NB4 (cell line): Measurements from ENCODE around the gene CHRM4.

Experiments used
- DNase-seq: peaks from one replicate; pipeline ENCODE4 v3.0.0; 2010; ENCODE audit warnings: low read depth
- H3K4me3 ChIP-seq: one replicate; pipeline ENCODE4 v1.5.1; 2011; ENCODE audit warnings: mild to moderate bottlenecking, low read depth, low read length, moderate library complexity
- CTCF ChIP-seq: IDR thresholded peaks from one replicate; pipeline ENCODE4 v1.5.1; 2012; ENCODE audit warnings: low read depth, low read length
- MYC ChIP-seq: IDR thresholded peaks from 2 replicates; pipeline ENCODE4 v1.6.1; 2011; ENCODE audit warnings: low read depth, low read length
- POLR2A ChIP-seq: IDR thresholded peaks from 2 replicates; pipeline ENCODE4 v1.6.1; 2011; ENCODE audit warnings: mild to moderate bottlenecking; ENCODE audit not compliant: insufficient read length; ENCODE audit errors: extremely low read depth
- TF ChIP-seq, protein P1 (sequence below): IDR thresholded peaks from 2 replicates; pipeline ENCODE4 v1.6.1; 2011; ENCODE audit warnings: low read depth, low read length

CHRM4 gene

DNA sequence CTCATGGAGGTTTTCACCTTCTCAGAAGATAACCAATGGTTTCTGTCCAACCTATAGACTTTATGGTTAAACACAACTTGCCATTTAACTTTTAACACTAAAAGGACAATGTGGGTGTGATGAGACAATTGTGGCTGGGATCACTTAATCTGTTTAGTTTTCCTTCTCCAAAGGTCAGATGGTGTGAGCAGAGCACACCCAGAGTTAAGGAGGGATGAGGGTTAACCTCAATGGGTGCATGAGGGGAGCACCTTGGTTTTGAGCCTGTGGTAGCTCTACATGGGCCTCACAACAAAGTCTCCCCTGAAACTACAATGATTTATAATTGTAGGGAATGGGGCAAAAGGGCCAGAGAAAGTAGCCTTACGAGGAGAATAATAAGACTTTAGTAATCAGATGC lies 28.9 kb upstream of the CHRM4 start:
- DNase-seq, result no peak
- TF ChIP-seq CTCF (no peak), POLR2A (no peak), MYC (no peak)
- TF ChIP-seq, protein P1, sequence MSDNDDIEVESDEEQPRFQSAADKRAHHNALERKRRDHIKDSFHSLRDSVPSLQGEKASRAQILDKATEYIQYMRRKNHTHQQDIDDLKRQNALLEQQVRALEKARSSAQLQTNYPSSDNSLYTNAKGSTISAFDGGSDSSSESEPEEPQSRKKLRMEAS, result no peak
- H3K4me3 ChIP-seq, result no peak overlapping the region

GRCh38 chr11:46418751-46419150 lies 27.2 kb upstream of the CHRM4 start:
- no peak overlapping the region for H3K4me3 ChIP-seq
- TF ChIP-seq CTCF, result no peak
- TF ChIP-seq, protein P1, result no peak
- no peak for TF ChIP-seq POLR2A
- TF ChIP-seq MYC, result no peak
- DNase-seq, result no peak

DNA sequence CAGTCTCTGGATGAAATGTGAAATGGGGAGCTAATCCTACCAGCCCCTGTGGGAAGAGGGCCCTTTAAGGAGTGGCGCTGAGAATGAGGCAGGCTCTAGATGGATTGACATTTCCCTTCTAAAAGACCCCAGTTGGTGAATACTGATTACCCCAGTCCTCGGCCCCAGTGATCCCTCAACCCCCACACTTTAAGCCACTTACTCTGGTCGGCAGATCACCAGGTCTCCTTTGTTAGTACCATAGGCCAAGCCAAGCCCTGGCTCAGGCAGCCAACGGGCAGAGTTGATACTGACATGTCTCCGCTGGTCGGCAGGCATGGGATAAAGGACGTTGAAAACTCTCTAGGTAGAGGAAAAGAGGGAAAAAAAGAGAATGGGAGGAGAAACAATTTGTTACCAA lies 26.1 kb upstream of the CHRM4 start:
- no peak overlapping the region for H3K4me3 ChIP-seq
- DNase-seq, result no peak
- TF ChIP-seq, protein P1, result no peak
- TF ChIP-seq MYC (no peak), CTCF (no peak), POLR2A (no peak)

GRCh38 chr11:46414879-46415278 lies 23.3 kb upstream of the CHRM4 start:
- TF ChIP-seq, protein P1, result no peak
- no peak for TF ChIP-seq MYC
- TF ChIP-seq CTCF, result no peak
- TF ChIP-seq POLR2A, result no peak
- H3K4me3 ChIP-seq, result no peak overlapping the region
- no peak for DNase-seq

DNA sequence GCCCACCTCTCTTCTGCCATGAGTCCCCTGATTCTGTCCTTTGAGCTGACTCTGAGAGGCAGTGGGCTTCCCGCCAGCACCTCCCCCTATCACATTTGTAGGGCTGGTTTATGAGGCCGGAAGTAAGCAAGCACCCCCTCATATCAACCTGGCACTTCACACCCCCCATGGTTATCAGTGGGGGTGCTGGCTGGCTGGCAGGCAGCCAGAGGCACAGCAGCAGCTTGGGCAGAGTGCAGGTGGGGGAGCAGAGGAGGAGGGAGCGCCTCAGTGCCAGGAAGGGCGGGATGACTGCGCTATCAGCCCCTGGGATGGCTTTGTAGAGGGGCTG lies 22.9 kb upstream of the CHRM4 start:
- TF ChIP-seq MYC, result no peak
- TF ChIP-seq POLR2A, result no peak
- TF ChIP-seq CTCF, result no peak
- TF ChIP-seq, protein P1, result no peak
- no peak overlapping the region for H3K4me3 ChIP-seq
- no peak for DNase-seq

- no peak for DNase-seq
- no peak overlapping the region for H3K4me3 ChIP-seq
- TF ChIP-seq POLR2A, result no peak
- TF ChIP-seq, protein P1, result no peak
Measured at GRCh38 chr11:46413760-46414465, 22.3 kb upstream of the CHRM4 start.
